Central memory CD8-positive, alpha-beta T cell (primary cell): ENCODE data around the gene PORCN.

Source experiments
- ATAC-seq: fragments of 150-1000 bp; cut with Tn5 transposase; replicated peaks from 2 replicates; pipeline ENCODE4 v1.10.0; 2022; ENCODE audit warnings: mild to moderate bottlenecking, moderate FRiP score, moderate number of reproducible peaks; ENCODE audit not compliant: poor library complexity, severe bottlenecking; ENCODE audit errors: extremely low read depth
- DNase-seq, 2 donors: peaks; one replicate each; pipeline ENCODE4 v3.0.0; 2021; ENCODE audit warnings: low spot score in 2 of 2
- H3K27ac Mint-ChIP-seq: one replicate; pipeline ENCODE4 v1.8.0; 2022; ENCODE audit warnings: low read depth, mild to moderate bottlenecking, moderate library complexity, mixed read lengths
- H3K27me3 Mint-ChIP-seq: one replicate; pipeline ENCODE4 v1.8.0; 2022; ENCODE audit warnings: mixed read lengths
- H3K36me3 Mint-ChIP-seq: one replicate; pipeline ENCODE4 v1.8.0; 2022; ENCODE audit warnings: mild to moderate bottlenecking, moderate library complexity, mixed read lengths; ENCODE audit not compliant: insufficient read depth
- H3K4me1 Mint-ChIP-seq: one replicate; pipeline ENCODE4 v1.8.0; 2022; ENCODE audit warnings: mixed read lengths
- H3K4me3 Mint-ChIP-seq: one replicate; pipeline ENCODE4 v1.8.0; 2022; ENCODE audit warnings: mild to moderate bottlenecking, moderate library complexity, mixed read lengths
- H3K9me3 Mint-ChIP-seq: one replicate; pipeline ENCODE4 v1.8.0; 2022; ENCODE audit warnings: mixed read lengths

The PORCN gene

GRCh38 chrX:48508400-48509244 lies at the start of gene PORCN:
Gene PORCN, plus strand, starts transcription at chrX:48508992. Its CDS starts 829 bp downstream, at chrX:48509821.
- peak; percentile 42 to 50 for DNase-seq
- peaks cover 17% of the 10 kb centered on the region for H3K36me3 Mint-ChIP-seq
- peak within 1 kb of the TSS; percentile 90 for H3K27ac Mint-ChIP-seq
- peaks cover 22% of the 10 kb centered on the region for H3K4me1 Mint-ChIP-seq
- H3K4me3 Mint-ChIP-seq = peak within 1 kb of the TSS; percentile 94
- no peaks in the 10 kb centered on the region for H3K27me3 Mint-ChIP-seq
- H3K9me3 Mint-ChIP-seq = no peaks in the 10 kb centered on the region
- ATAC-seq = peak; percentile 86

- H3K27me3 Mint-ChIP-seq = no peaks in the 10 kb centered on the region
- no peak overlapping the region for H3K4me3 Mint-ChIP-seq
- H3K9me3 Mint-ChIP-seq = no peaks in the 10 kb centered on the region
- no peaks in the 10 kb centered on the region for H3K4me1 Mint-ChIP-seq
- ATAC-seq = no peak
- no peak overlapping the region for H3K27ac Mint-ChIP-seq
- H3K36me3 Mint-ChIP-seq = peaks cover 7% of the 10 kb centered on the region
- DNase-seq = no peak
Measured at GRCh38 chrX:48459483-48459882, 49.3 kb upstream of the PORCN start.

- DNase-seq = no peak
- Mint-ChIP-seq H3K36me3 (peaks cover 8% of the 10 kb centered on the region), H3K27ac (no peak overlapping the region), H3K4me1 (peaks cover 2% of the 10 kb centered on the region), H3K4me3 (no peak overlapping the region), H3K27me3 (no peaks in the 10 kb centered on the region), H3K9me3 (no peaks in the 10 kb centered on the region)
- no peak for ATAC-seq
Measured at GRCh38 chrX:48460031-48460430, 48.8 kb upstream of the PORCN start.

- Mint-ChIP-seq H3K4me3 (no peak overlapping the region), H3K9me3 (no peaks in the 10 kb centered on the region), H3K27ac (no peak overlapping the region), H3K4me1 (peaks cover 8% of the 10 kb centered on the region), H3K27me3 (no peaks in the 10 kb centered on the region), H3K36me3 (peaks cover 9% of the 10 kb centered on the region)
- DNase-seq (no peak), ATAC-seq (no peak)
Measured at GRCh38 chrX:48460606-48461005, 48.2 kb upstream of the PORCN start.

- DNase-seq = no peak
- Mint-ChIP-seq H3K36me3 (peaks cover 9% of the 10 kb centered on the region), H3K27me3 (no peaks in the 10 kb centered on the region), H3K4me1 (peaks cover 16% of the 10 kb centered on the region), H3K4me3 (no peak overlapping the region), H3K27ac (no peak overlapping the region), H3K9me3 (no peaks in the 10 kb centered on the region)
- no peak for ATAC-seq
Measured at GRCh38 chrX:48461830-48462229, 47.0 kb upstream of the PORCN start.

GRCh38 chrX:48465336-48465933 lies 43.4 kb upstream of the PORCN start:
- no peak for ATAC-seq
- Mint-ChIP-seq H3K36me3 (peaks cover 7% of the 10 kb centered on the region), H3K4me3 (no peak overlapping the region), H3K27me3 (no peaks in the 10 kb centered on the region), H3K9me3 (no peaks in the 10 kb centered on the region), H3K4me1 (peaks cover 46% of the 10 kb centered on the region), H3K27ac (no peak overlapping the region)
- DNase-seq = no peak

GRCh38 chrX:48466696-48467095 lies 42.1 kb upstream of the PORCN start:
- H3K27ac Mint-ChIP-seq = no peak overlapping the region
- H3K9me3 Mint-ChIP-seq = no peaks in the 10 kb centered on the region
- H3K36me3 Mint-ChIP-seq = peaks cover 7% of the 10 kb centered on the region
- peaks cover 46% of the 10 kb centered on the region for H3K4me1 Mint-ChIP-seq
- ATAC-seq = no peak
- DNase-seq = no peak
- peak overlapping the region; percentile 91 for H3K4me3 Mint-ChIP-seq
- H3K27me3 Mint-ChIP-seq = no peaks in the 10 kb centered on the region

- no peak for ATAC-seq
- Mint-ChIP-seq H3K9me3 (no peaks in the 10 kb centered on the region), H3K27ac (peak overlapping the region; percentile 91), H3K27me3 (no peaks in the 10 kb centered on the region), H3K36me3 (peaks cover 6% of the 10 kb centered on the region), H3K4me1 (peaks cover 46% of the 10 kb centered on the region), H3K4me3 (peak overlapping the region; percentile 91)
- DNase-seq = no peak
Measured at GRCh38 chrX:48467281-48467761, 41.5 kb upstream of the PORCN start.

GRCh38 chrX:48468247-48468671 lies 40.5 kb upstream of the PORCN start:
- ATAC-seq (peak; percentile 32), DNase-seq (no peak)

GRCh38 chrX:48468693-48469691 lies 39.8 kb upstream of the PORCN start:
- H3K9me3 Mint-ChIP-seq = no peaks in the 10 kb centered on the region
- peaks cover 2% of the 10 kb centered on the region for H3K36me3 Mint-ChIP-seq
- no peaks in the 10 kb centered on the region for H3K27me3 Mint-ChIP-seq
- peak overlapping the region; percentile 91 for H3K4me3 Mint-ChIP-seq
- H3K27ac Mint-ChIP-seq = peak overlapping the region; percentile 91
- ATAC-seq = peak; percentile 36
- DNase-seq = no peak
- peaks cover 46% of the 10 kb centered on the region for H3K4me1 Mint-ChIP-seq

More at GRCh38 chrX:48468247-48468671, 40.5 kb upstream of the PORCN start:
- no peaks in the 10 kb centered on the region for H3K9me3 Mint-ChIP-seq
- peaks cover 4% of the 10 kb centered on the region for H3K36me3 Mint-ChIP-seq
- H3K27me3 Mint-ChIP-seq = no peaks in the 10 kb centered on the region
- peaks cover 46% of the 10 kb centered on the region for H3K4me1 Mint-ChIP-seq
- H3K27ac Mint-ChIP-seq = peak overlapping the region; percentile 91
- H3K4me3 Mint-ChIP-seq = peak overlapping the region; percentile 91

- Mint-ChIP-seq H3K36me3 (no peaks in the 10 kb centered on the region), H3K27ac (peak within 1 kb of the TSS; percentile 91), H3K27me3 (no peaks in the 10 kb centered on the region), H3K4me1 (peaks cover 41% of the 10 kb centered on the region), H3K4me3 (peak within 1 kb of the TSS; percentile 91), H3K9me3 (no peaks in the 10 kb centered on the region)
- ATAC-seq = no peak
- DNase-seq = no peak
Measured at GRCh38 chrX:48470110-48470832, 38.5 kb upstream of the PORCN start, which contains the start of gene SLC38A5. Gene SLC38A5, minus strand, starts transcription at chrX:48470260. Its CDS starts 2,336 bp downstream, at chrX:48467924.

GRCh38 chrX:48470833-48471118 lies 38.0 kb upstream of the PORCN start:
- Mint-ChIP-seq H3K27ac (no peak overlapping the region), H3K4me1 (peaks cover 36% of the 10 kb centered on the region), H3K4me3 (no peak overlapping the region), H3K9me3 (no peaks in the 10 kb centered on the region), H3K27me3 (no peaks in the 10 kb centered on the region), H3K36me3 (no peaks in the 10 kb centered on the region)
- DNase-seq = no peak
- no peak for ATAC-seq
